GM20431 (cell line): ENCODE measurements around the gene HYI.
"Not testable (repeated sequence)": the region's sequence is repeated elsewhere in the genome, so short reads cannot be mapped to it uniquely, and the experiment has no call there.

Experiments used
- in situ Hi-C: fragments of 300-500 bp; cut with MseI, MboI; formaldehyde crosslinking; loops from one replicate; pipeline ENCODE4 v1.15.0; 2020; ENCODE audit warnings: low sequenced_read_pairs; ENCODE audit not compliant: unreplicated experiment

The HYI gene

GRCh38 chr1:43432171-43432860, 21.4 kb downstream of the HYI start:
- in situ Hi-C loops, result no loop called here

GRCh38 chr1:43431676-43432075, 22.1 kb downstream of the HYI start:
- in situ Hi-C loops, result no loop called here

- in situ Hi-C loops, result no loop called here
Observed at GRCh38 chr1:43430831-43431230, 22.9 kb downstream of the HYI start.

- in situ Hi-C loops, result no loop called here
Observed at GRCh38 chr1:43427941-43428340, 25.8 kb downstream of the HYI start.

GRCh38 chr1:43427524-43427923, 26.2 kb downstream of the HYI start:
- in situ Hi-C loops, result no loop called here

- in situ Hi-C loops, result no loop called here
Observed at GRCh38 chr1:43426221-43426620, 27.5 kb downstream of the HYI start.

GRCh38 chr1:43425045-43425444, 28.7 kb downstream of the HYI start:
- in situ Hi-C loops, result no loop called here

- in situ Hi-C loops, result no loop called here
Observed at GRCh38 chr1:43423672-43424550, 29.8 kb downstream of the HYI start.

GRCh38 chr1:43422995-43423671, 30.6 kb downstream of the HYI start:
- in situ Hi-C loops, result no loop called here

- in situ Hi-C loops, result no loop called here
Observed at GRCh38 chr1:43421976-43422750, 31.6 kb downstream of the HYI start.

- in situ Hi-C loops, result no loop called here
Observed at GRCh38 chr1:43421396-43421795, 32.3 kb downstream of the HYI start.

GRCh38 chr1:43420874-43421273, 32.9 kb downstream of the HYI start:
- in situ Hi-C loops, result no loop called here

- in situ Hi-C loops, result no loop called here
Observed at GRCh38 chr1:43419627-43420425, 33.9 kb downstream of the HYI start.

GRCh38 chr1:43418858-43419257, 34.9 kb downstream of the HYI start:
- in situ Hi-C loops, result no loop called here

GRCh38 chr1:43415901-43416300, 37.8 kb downstream of the HYI start:
- in situ Hi-C loops, result no loop called here

- in situ Hi-C loops, result no loop called here
Observed at GRCh38 chr1:43414634-43415223, 39.0 kb downstream of the HYI start.

GRCh38 chr1:43413426-43413825, 40.3 kb downstream of the HYI start:
- in situ Hi-C loops, result not testable (repeated sequence)

- in situ Hi-C loops, result no loop called here
Observed at GRCh38 chr1:43410571-43410970, 43.2 kb downstream of the HYI start.

- in situ Hi-C loops, result no loop called here
Observed at GRCh38 chr1:43405876-43406234, 47.9 kb downstream of the HYI start.
